Measurements from ENCODE around the gene TBX10.
"Not testable (repeated sequence)": the region's sequence is repeated elsewhere in the genome, so short reads cannot be mapped to it uniquely, and the experiment has no call there.

Gene TBX10

GRCh38 chr11:67639438-67639859 is at the start of gene TBX10:
TSS of gene TBX10 (minus strand) at chr11:67639763. CDS start at chr11:67639472, 291 bp downstream.
- DNase-seq (ENCODE audit: low read depth in 2 of 2): no peak

- no peak for DNase-seq (ENCODE audit: low read depth in 2 of 2)
Observed at GRCh38 chr11:67689178-67689577, 49.6 kb upstream of the TBX10 start.

- DNase-seq (ENCODE audit: low read depth in 2 of 2): no peak
Observed at GRCh38 chr11:67687986-67688385, 48.4 kb upstream of the TBX10 start.

GRCh38 chr11:67685641-67686332 is 46.2 kb upstream of the TBX10 start:
- not testable (repeated sequence) for DNase-seq (ENCODE audit: low read depth in 2 of 2)

GRCh38 chr11:67682126-67683034 is 42.8 kb upstream of the TBX10 start:
- DNase-seq (ENCODE audit: low read depth in 2 of 2): not testable (repeated sequence)

GRCh38 chr11:67680696-67681470 is 41.3 kb upstream of the TBX10 start:
- no peak for DNase-seq (ENCODE audit: low read depth in 2 of 2)

GRCh38 chr11:67675058-67675747 is 35.6 kb upstream of the TBX10 start:
- DNase-seq (ENCODE audit: low read depth in 2 of 2): no peak

- no peak for DNase-seq (ENCODE audit: low read depth in 2 of 2)
Observed at GRCh38 chr11:67674442-67674871, 34.9 kb upstream of the TBX10 start, which contains the start of gene ALDH3B2. TSS of gene ALDH3B2 (minus strand) at chr11:67674623. CDS start at chr11:67666935, 7,688 bp downstream.

- no peak for DNase-seq (ENCODE audit: low read depth in 2 of 2)
Observed at GRCh38 chr11:67673902-67674301, 34.3 kb upstream of the TBX10 start.

GRCh38 chr11:67673358-67673757 is 33.8 kb upstream of the TBX10 start:
- DNase-seq (ENCODE audit: low read depth in 2 of 2): no peak

GRCh38 chr11:67671211-67671520 is 31.6 kb upstream of the TBX10 start:
- no peak for DNase-seq (ENCODE audit: low read depth in 2 of 2)

GRCh38 chr11:67670316-67671210 is 31.0 kb upstream of the TBX10 start:
- DNase-seq (ENCODE audit: low read depth in 2 of 2): no peak

GRCh38 chr11:67668192-67668551 is 28.6 kb upstream of the TBX10 start:
- no peak for DNase-seq (ENCODE audit: low read depth in 2 of 2)

- no peak for DNase-seq (ENCODE audit: low read depth in 2 of 2)
Observed at GRCh38 chr11:67667490-67668191, 28.1 kb upstream of the TBX10 start.

- no peak for DNase-seq (ENCODE audit: low read depth in 2 of 2)
Observed at GRCh38 chr11:67666676-67667489, 27.3 kb upstream of the TBX10 start.

GRCh38 chr11:67666303-67666645 is 26.7 kb upstream of the TBX10 start:
- no peak for DNase-seq (ENCODE audit: low read depth in 2 of 2)

- DNase-seq (ENCODE audit: low read depth in 2 of 2): no peak
Observed at GRCh38 chr11:67665541-67666302, 26.2 kb upstream of the TBX10 start.
